HCT116 (cell line): ENCODE results near the gene MRPL16. TPM values are rescaled to one million over a fixed set of nuclear protein-coding genes. Genes with fewer than 3 reads are reported as not detected.

ENCODE experiments used
- ATAC-seq: fragments of 200-7000 bp; cut with Tn5 transposase; 2 replicates; pipeline ENCODE4 v1.9.1; 2020; ENCODE audit warnings: mild to moderate bottlenecking, moderate library complexity
- BruUV-seq: library from RNA; stranded (reverse); fragments of 400-500 nt; replicated peaks from 2 replicates; lab custom pipeline; 2021; lab: Mats Ljungman, UMichigan
- CTCF ChIA-PET: fragments of 300-600 bp; sonication (Branson Sonifier 250); formaldehyde crosslinking; loops from one replicate; lab custom pipeline; 2021; ENCODE audit warnings: antibody characterized with exemption; lab: Charles Lee
- POLR2A ChIA-PET: fragments of 300-600, 350-600 bp; sonication (Branson Sonifier 250); formaldehyde crosslinking; loops from one replicate; lab custom pipeline; 2021; ENCODE audit warnings: antibody characterized with exemption; lab: Charles Lee
- RAD21 ChIA-PET, 2 experiments: fragments of 300-600 bp; sonication (Branson Sonifier 250); formaldehyde crosslinking; loops; one replicate each; lab custom pipeline; 2023; ENCODE audit warnings: low total read pairs in 2 of 2; ENCODE audit not compliant: uncharacterized antibody in 2 of 2, unreplicated experiment in 2 of 2, low non-redundant PET in 1 of 2; lab: Charles Lee
- DNase-seq: peaks from one replicate; pipeline ENCODE4 v3.0.0-alpha.2; 2010; ENCODE audit warnings: low read depth, low spot score
- H2AFZ ChIP-seq: fragments of 200-600 bp; shearing (Covaris generic), sonication (generic); 2 replicates; pipeline ENCODE4 v1.6.1; 2017; ENCODE audit warnings: low read depth, mixed run types, mixed read lengths, antibody characterized with exemption, low read length; ENCODE audit not compliant: poor library complexity, severe bottlenecking
- H3K27ac ChIP-seq: 2 replicates; pipeline ENCODE4 v1.5.1; 2012; ENCODE audit warnings: low read depth, low read length
- H3K27me3 ChIP-seq: fragments of 200-600 bp; sonication (generic); 2 replicates; pipeline ENCODE4 v1.6.1; 2016; ENCODE audit warnings: mixed run types, low read length, mixed read lengths; ENCODE audit not compliant: insufficient read depth
- H3K36me3 ChIP-seq, 2 experiments: fragments of 200-500 bp in 1 of 2; fragments of 200-600 bp in 1 of 2; sonication (Bioruptor generic) in 1 of 2; sonication (generic) in 1 of 2; 2 replicates each; pipeline versions ENCODE4 v1.5.1 to v1.6.1; 2014 to 2016; ENCODE audit warnings: low read length in 2 of 2, inconsistent platforms in 1 of 2, mixed read lengths in 1 of 2, mixed run types in 1 of 2; ENCODE audit not compliant: insufficient read depth in 2 of 2, control insufficient read depth in 1 of 2
- H3K4me1 ChIP-seq, 2 experiments: fragments of 200-600 bp in 1 of 2; sonication (generic) in 1 of 2; 2 replicates each; pipeline versions ENCODE4 v1.5.1 to v1.6.1; 2012 to 2017; ENCODE audit warnings: low read length in 2 of 2, inconsistent platforms in 1 of 2, mild to moderate bottlenecking in 1 of 2, mixed read lengths in 1 of 2, mixed run types in 1 of 2, moderate library complexity in 1 of 2; ENCODE audit not compliant: insufficient read depth in 2 of 2, control insufficient read depth in 1 of 2
- H3K4me2 ChIP-seq: fragments of 200-600 bp; sonication (generic); 2 replicates; pipeline ENCODE4 v1.6.1; 2017; ENCODE audit warnings: mixed run types, low read length, mixed read lengths
- H3K4me3 ChIP-seq, 2 experiments: fragments of 200-600 bp in 1 of 2; sonication (generic) in 1 of 2; replicated peaks in 1 of 2; 2 replicates each; pipeline ENCODE4 v1.5.1; 2011 to 2016; ENCODE audit warnings: low read length in 2 of 2, control low read depth in 1 of 2, low read depth in 1 of 2, mild to moderate bottlenecking in 1 of 2, mixed read lengths in 1 of 2, mixed run types in 1 of 2
- H3K79me2 ChIP-seq: fragments of 200-600 bp; sonication (generic); 2 replicates; pipeline ENCODE4 v1.6.1; 2017; ENCODE audit warnings: mild to moderate bottlenecking, mixed run types, low read length, moderate library complexity, mixed read lengths; ENCODE audit not compliant: insufficient read depth
- H3K9ac ChIP-seq: fragments of 200-600 bp; sonication (generic); 2 replicates; pipeline ENCODE4 v1.6.1; 2016; ENCODE audit warnings: low read length, mixed read lengths
- H3K9me2 ChIP-seq: fragments of 200-600 bp; sonication (generic), shearing (Covaris generic); 2 replicates; pipeline ENCODE4 v1.6.1; 2017; ENCODE audit warnings: mixed run types, mild to moderate bottlenecking, moderate library complexity; ENCODE audit not compliant: insufficient read depth
- H3K9me3 ChIP-seq, 2 experiments: fragments of 200-500 bp in 1 of 2; fragments of 200-600 bp in 1 of 2; sonication (Bioruptor generic) in 1 of 2; sonication (generic) in 1 of 2; 2 replicates each; pipeline ENCODE4 v1.6.1; 2014 to 2017; ENCODE audit warnings: low read length in 2 of 2, mixed read lengths in 2 of 2, inconsistent platforms in 1 of 2, low read depth in 1 of 2, mild to moderate bottlenecking in 1 of 2, mixed run types in 1 of 2, moderate library complexity in 1 of 2; ENCODE audit not compliant: control insufficient read depth in 1 of 2, insufficient read depth in 1 of 2
- H4K20me1 ChIP-seq: fragments of 200-600 bp; sonication (generic), shearing (Covaris generic); 2 replicates; pipeline ENCODE4 v1.6.1; 2017; ENCODE audit warnings: mixed run types, mild to moderate bottlenecking, moderate library complexity; ENCODE audit not compliant: insufficient read depth
- CEBPB ChIP-seq: IDR thresholded peaks from 2 replicates; pipeline ENCODE4 v1.6.1; 2012; ENCODE audit warnings: low read depth
- CTCF ChIP-seq, 3 experiments: fragments of 200-600 bp in 1 of 3; sonication (generic) in 1 of 3; IDR thresholded peaks in 2 of 3; conservative IDR thresholded peaks in 1 of 3; 2 replicates each; pipeline ENCODE4 v1.5.1; 2012 to 2017; ENCODE audit warnings: low read depth in 2 of 3, low read length in 2 of 3, antibody characterized with exemption in 1 of 3, borderline replicate concordance in 1 of 3, control low read depth in 1 of 3, mild to moderate bottlenecking in 1 of 3, mixed read lengths in 1 of 3, mixed run types in 1 of 3, moderate library complexity in 1 of 3; ENCODE audit not compliant: insufficient read depth in 1 of 3
- EGR1 ChIP-seq: IDR thresholded peaks from 2 replicates; pipeline ENCODE4 v1.6.1; 2012; ENCODE audit warnings: low read depth
- ELF1 ChIP-seq: IDR thresholded peaks from 2 replicates; pipeline ENCODE4 v1.6.1; 2012; ENCODE audit warnings: low read depth, borderline replicate concordance
- EZH2 ChIP-seq: fragments of 200-600 bp; sonication (generic); IDR thresholded peaks from 2 replicates; pipeline ENCODE4 v1.6.1; 2017; ENCODE audit warnings: antibody characterized with exemption, mixed run types
- EZH2phosphoT487 ChIP-seq: fragments of 200-600 bp; IDR thresholded peaks from 2 replicates; pipeline ENCODE4 v1.6.1; 2018; ENCODE audit warnings: antibody characterized with exemption, borderline replicate concordance
- FOSL1 ChIP-seq: IDR thresholded peaks from 2 replicates; pipeline ENCODE4 v1.6.1; 2012; ENCODE audit warnings: low read depth
- POLR2A ChIP-seq: IDR thresholded peaks from 2 replicates; pipeline ENCODE4 v1.7.0; 2011; ENCODE audit warnings: borderline replicate concordance; ENCODE audit not compliant: insufficient read depth, insufficient read length; ENCODE audit errors: extremely low read depth
- POLR2AphosphoS5 ChIP-seq: IDR thresholded peaks from 2 replicates; pipeline ENCODE4 v1.6.1; 2011; ENCODE audit warnings: mild to moderate bottlenecking, low read depth, low read length, moderate library complexity
- RAD21 ChIP-seq: IDR thresholded peaks from 2 replicates; pipeline ENCODE4 v1.6.1; 2012; ENCODE audit warnings: low read depth, mild to moderate bottlenecking
- SIN3A ChIP-seq: IDR thresholded peaks from 2 replicates; pipeline ENCODE4 v1.6.1; 2012; ENCODE audit warnings: low read depth
- SP1 ChIP-seq: IDR thresholded peaks from 2 replicates; pipeline ENCODE4 v1.6.1; 2012; ENCODE audit warnings: low read depth
- SRF ChIP-seq: IDR thresholded peaks from 2 replicates; pipeline ENCODE4 v1.6.1; 2012; ENCODE audit warnings: low read depth
- intact Hi-C: fragments of 100-400 bp; cut with micrococcal nuclease; formaldehyde crosslinking; loops from 2 replicates; pipeline ENCODE4 v1.10.0; 2022
- total RNA-seq: library from RNA; stranded (reverse); gene quantifications from one replicate; pipeline ENCODE4 v1.2.1, GENCODE V29; 2021; ENCODE audit not compliant: unreplicated experiment

Gene MRPL16
- total RNA-seq, 1 experiment from 2014 or later: 61.0 TPM

GRCh38 chr11:59815754-59816153, 5.2 kb upstream of the MRPL16 start:
- Histone ChIP-seq H2AFZ (no peak overlapping the region), H3K36me3 (no peaks in the 10 kb centered on the region)
- intact Hi-C loops: no loop called here
- TF ChIP-seq CTCF (IDR thresholded peaks at IDR 0.05 in 2 of 3, conservative IDR thresholded peaks at IDR 0.05 in 1 of 3; ENCODE audit: borderline replicate concordance in 1 of 3, insufficient read depth in 1 of 3, low read depth in 2 of 3, low read length in 2 of 3) (no peak), FOSL1 (no peak), EGR1 (no peak), POLR2AphosphoS5 (no peak), POLR2A (no peak), CEBPB (no peak), ELF1 (no peak), EZH2phosphoT487 (no peak)
- TF ChIP-seq, all 23 proteins: peak for 0
- H3K27me3 ChIP-seq: no peaks in the 10 kb centered on the region
- H3K79me2 ChIP-seq: no peaks in the 10 kb centered on the region
- ATAC-seq: no peak
- H3K9ac ChIP-seq: no peak overlapping the region
- H3K27ac ChIP-seq: no peak overlapping the region
- H3K9me2 ChIP-seq: no peaks in the 10 kb centered on the region
- ChIA-PET POLR2A (no interaction called here), CTCF (no interaction called here), RAD21 (no interaction called here)
- H3K4me1 ChIP-seq: peaks cover 0 to 7% of the 10 kb centered on the region in 2 experiments; a peak in 2 of 4 replicates
- no peak overlapping the region for H3K4me2 ChIP-seq
- no peak for DNase-seq
- no TSS peak for BruUV-seq
- no peaks in the 10 kb centered on the region for H3K9me3 ChIP-seq
- H3K4me3 ChIP-seq: no peak overlapping the region
- H4K20me1 ChIP-seq: no peaks in the 10 kb centered on the region

- no peak overlapping the region for H3K9ac ChIP-seq
These were observed 3.4 kb upstream of the MRPL16 start for GRCh38 chr11:59814021-59814420.

More at GRCh38 chr11:59814021-59814420, 3.4 kb upstream of the MRPL16 start:
- Histone ChIP-seq H3K4me2 (no peak overlapping the region), H4K20me1 (no peaks in the 10 kb centered on the region), H3K9me3 (no peaks in the 10 kb centered on the region), H3K27ac (no peak overlapping the region), H3K79me2 (peaks cover 15% of the 10 kb centered on the region), H3K27me3 (no peaks in the 10 kb centered on the region), H3K36me3 (no peaks in the 10 kb centered on the region), H2AFZ (no peak overlapping the region), H3K4me1 (peaks cover 5 to 15% of the 10 kb centered on the region in 2 experiments; a peak in 2 of 4 replicates), H3K9me2 (no peaks in the 10 kb centered on the region), H3K4me3 (no peak overlapping the region)
- ChIA-PET CTCF (interaction anchor here (1.7 kb wide), 1 partner anchor 9 kb away, joined by 3 read pairs; no protein-coding TSS in a partner anchor), RAD21 (no interaction called here), POLR2A (no interaction called here)
- no TSS peak for BruUV-seq
- intact Hi-C loops: no loop called here
- DNase-seq (no peak), ATAC-seq (no peak)
- TF ChIP-seq CEBPB (no peak), EZH2phosphoT487 (no peak), SP1 (no peak), EZH2 (no peak), SIN3A (no peak), RAD21 (no peak), CTCF (IDR thresholded peaks at IDR 0.05 in 2 of 3, conservative IDR thresholded peaks at IDR 0.05 in 1 of 3; ENCODE audit: borderline replicate concordance in 1 of 3, insufficient read depth in 1 of 3, low read depth in 2 of 3, low read length in 2 of 3) (no peak), EGR1 (no peak), SRF (no peak), POLR2AphosphoS5 (no peak)
